ENCODE measurements around the gene SYT12. TPM values are rescaled to one million over a fixed set of nuclear protein-coding genes. Genes with fewer than 3 reads are reported as not detected.

The SYT12 gene
- total and polyA plus RNA-seq, 2 of the 13 experiments (the other 11 are each of a cell fraction or from before 2014, with no cell fraction given), result 0.01 to 0.02 TPM

- Histone ChIP-seq H3K36me3 (replicated peaks in 1 of 2; ENCODE audit: control insufficient read depth in 1 of 2, insufficient read depth in 2 of 2, low read length in 2 of 2) (no peaks in the 10 kb centered on the region), H3K4me2 (ENCODE audit: low read depth, low read length) (no peak overlapping the region), H3K4me1 (ENCODE audit: insufficient read depth, low read length) (peaks cover 11% of the 10 kb centered on the region), H3K9me3 (ENCODE audit: low read length) (no peaks in the 10 kb centered on the region), H3K27ac (ENCODE audit: extremely low read length, insufficient read depth, low read length) (no peak overlapping the region), H3K4me3 (replicated peaks in 1 of 3; ENCODE audit: insufficient read depth in 1 of 3, low read depth in 2 of 3, low read length in 3 of 3) (no peak overlapping the region), H3K27me3 (ENCODE audit: control insufficient read depth in 1 of 2, insufficient read depth in 2 of 2, low read length in 2 of 2) (peaks cover 12 to 57% of the 10 kb centered on the region in 2 experiments; a peak in 4 of 5 replicates), H2AFZ (ENCODE audit: low read length) (no peak overlapping the region), H3K9ac (ENCODE audit: insufficient read depth, low read depth, low read length) (no peak overlapping the region), H3K79me2 (ENCODE audit: insufficient read depth, low read length) (no peaks in the 10 kb centered on the region), H4K20me1 (ENCODE audit: insufficient read depth, low read length) (0 out of 2 replicates have a peak, but pooled peaks cover 4% of the 10 kb centered on the region)
- TF ChIP-seq FOXK1 (CRISPR knock-in tag; IDR thresholded peaks at IDR 0.05; ENCODE audit: borderline replicate concordance, low read depth) (no peak), CCDC6 (CRISPR knock-in tag; IDR thresholded peaks at IDR 0.05) (no peak), SIN3A (IDR thresholded peaks at IDR 0.05; ENCODE audit: borderline replicate concordance, low read depth, low read length) (no peak), KLF11 (CRISPR knock-in tag; IDR thresholded peaks at IDR 0.05) (no peak), GMEB1 (CRISPR knock-in tag; IDR thresholded peaks at IDR 0.05; ENCODE audit: borderline replicate concordance) (no peak), DNMT3B (CRISPR knock-in tag; conservative IDR thresholded peaks at IDR 0.05) (no peak), BCL6 (CRISPR knock-in tag; IDR thresholded peaks at IDR 0.05) (no peak), MED8 (CRISPR knock-in tag; IDR thresholded peaks at IDR 0.05; ENCODE audit: insufficient replicate concordance) (no peak), ZNF281 (CRISPR knock-in tag; IDR thresholded peaks at IDR 0.05; ENCODE audit: borderline replicate concordance) (no peak), ETV5 (CRISPR knock-in tag; IDR thresholded peaks at IDR 0.05; ENCODE audit: borderline replicate concordance) (no peak), ZBTB20 (CRISPR knock-in tag; IDR thresholded peaks at IDR 0.05; ENCODE audit: borderline replicate concordance, low read depth) (no peak), ZNF362 (CRISPR knock-in tag; IDR thresholded peaks at IDR 0.05; ENCODE audit: borderline replicate concordance) (no peak), ZBTB7B (CRISPR knock-in tag; IDR thresholded peaks at IDR 0.05) (no peak), ZSCAN9 (CRISPR knock-in tag; IDR thresholded peaks at IDR 0.05; ENCODE audit: borderline replicate concordance) (no peak), ZNF720 (CRISPR knock-in tag; IDR thresholded peaks at IDR 0.05) (no peak), CCAR2 (optimal IDR thresholded peaks at IDR 0.05; ENCODE audit: low read depth, low read length) (no peak), GPN1 (CRISPR knock-in tag; IDR thresholded peaks at IDR 0.05; ENCODE audit: borderline replicate concordance) (no peak)
- DNase-seq (ENCODE audit: low spot score), result no peak
- intact Hi-C loops (cut with micrococcal nuclease; ENCODE audit: unreplicated experiment) (no loop called here), in situ Hi-C loops (cut with HindIII; ENCODE audit: extremely low pct_ligation_motif_present, low pct_unique_long_range_greater_than_20kb) (no loop called here)
- no peak for FAIRE-seq
- WGBS (ENCODE audit: low lambda C conversion rate), result 34% methylated on average over 8 of the region's 12 CpGs
- BruUV-seq (replicated peaks), result no TSS peak
- no peak for ATAC-seq
- ChIA-PET CTCF (ENCODE audit: low intra/inter-chr PET ratio, low total read pairs) (no interaction called here), POLR2A (no interaction called here)
Observed at GRCh38 chr11:67027483-67027930, 4.6 kb downstream of the SYT12 start.

Measured in HepG2 (cell line).